ENCODE results near the gene KIFBP. TPM values are rescaled to one million over a fixed set of nuclear protein-coding genes. Genes with fewer than 3 reads are reported as not detected.

Gene KIFBP
- total and polyA plus RNA-seq, 9 of the 15 experiments (the other 6 are each of a cell fraction or from before 2014, with no cell fraction given): 5.6 to 23.2 (median 14.8) TPM

GRCh38 chr10:69007260-69007659 lies 18.7 kb downstream of the KIFBP start (continued):
- peak in 1 of 3 experiments; percentile 37; a peak in 2 of 6 replicates for TF ChIP-seq CTCF (IDR thresholded peaks at IDR 0.05 in 2 of 3, conservative IDR thresholded peaks at IDR 0.05 in 1 of 3; ENCODE audit: insufficient read depth in 2 of 3, low read depth in 1 of 3, low read length in 3 of 3)
- no peak for TF ChIP-seq KDM5B (IDR thresholded peaks at IDR 0.05; ENCODE audit: insufficient replicate concordance, low read depth, low read length)
- TF ChIP-seq REST (IDR thresholded peaks at IDR 0.05; ENCODE audit: borderline replicate concordance): peak; percentile 30; the same call in 1 of the 2 replicates
- no peak for TF ChIP-seq REST (CRISPR knock-in tag; IDR thresholded peaks at IDR 0.05; ENCODE audit: low read depth)
- no peak for TF ChIP-seq HMGN3 (IDR thresholded peaks at IDR 0.05; ENCODE audit: borderline replicate concordance, extremely low read depth, insufficient read length, low read depth, low read length)
- TF ChIP-seq PRMT5 (CRISPR knock-in tag; IDR thresholded peaks at IDR 0.05): no peak
- TF ChIP-seq RAD21 (CRISPR knock-in tag; conservative IDR thresholded peaks at IDR 0.05 in 1 of 2, IDR thresholded peaks at IDR 0.05 in 1 of 2): peak; percentile 28 to 34; a peak in 2 of 4 replicates

All from K562 (cell line).